ENCODE data around the gene MTA3. TPM values are rescaled to one million over a fixed set of nuclear protein-coding genes. Genes with fewer than 3 reads are reported as not detected.

Gene MTA3
- total RNA-seq, 1 donor from 2014 or later, result 34.3 TPM

GRCh38 chr2:42537493-42537892, 30.9 kb upstream of the MTA3 start:
- H3K27ac ChIP-seq, result no peak overlapping the region
- DNase-seq, result no peak
- no peaks in the 10 kb centered on the region for H3K9me3 ChIP-seq
- TF ChIP-seq CTCF (IDR thresholded peaks at IDR 0.05), result no peak
- intact Hi-C loops (cut with DNase I), result no loop called here
- no peak for ATAC-seq
- H3K4me1 ChIP-seq, result no peaks in the 10 kb centered on the region
- H3K27me3 ChIP-seq, result no peaks in the 10 kb centered on the region
- H3K36me3 ChIP-seq, result no peaks in the 10 kb centered on the region
- no peak overlapping the region for H3K4me3 ChIP-seq

DNA sequence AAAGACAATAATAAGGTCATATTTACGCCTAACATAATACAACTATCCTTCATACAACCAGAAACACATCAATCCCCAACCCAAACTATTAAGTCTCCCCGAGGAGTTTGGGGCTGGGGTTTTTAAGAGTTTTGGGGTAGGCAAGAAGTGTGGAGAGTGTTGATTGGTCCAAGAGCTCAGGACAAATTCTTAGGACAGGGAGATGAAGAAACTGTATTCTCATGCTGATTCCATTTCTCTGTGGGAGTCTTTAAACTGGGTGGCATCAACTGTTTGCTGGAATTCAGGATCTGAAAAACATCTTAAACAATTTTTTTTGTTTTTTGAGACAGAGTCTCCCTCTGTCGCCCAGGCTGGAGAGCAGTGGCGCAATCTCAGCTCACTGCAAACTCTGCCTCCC, 25.6 kb upstream of the MTA3 start:
- TF ChIP-seq CTCF (IDR thresholded peaks at IDR 0.05), result no peak
- H3K4me3 ChIP-seq, result no peak overlapping the region
- H3K4me1 ChIP-seq, result no peaks in the 10 kb centered on the region
- H3K9me3 ChIP-seq, result no peaks in the 10 kb centered on the region
- ATAC-seq, result no peak
- H3K27me3 ChIP-seq, result no peaks in the 10 kb centered on the region
- no peak overlapping the region for H3K27ac ChIP-seq
- intact Hi-C loops (cut with DNase I), result no loop called here
- no peaks in the 10 kb centered on the region for H3K36me3 ChIP-seq
- DNase-seq, result no peak

DNA sequence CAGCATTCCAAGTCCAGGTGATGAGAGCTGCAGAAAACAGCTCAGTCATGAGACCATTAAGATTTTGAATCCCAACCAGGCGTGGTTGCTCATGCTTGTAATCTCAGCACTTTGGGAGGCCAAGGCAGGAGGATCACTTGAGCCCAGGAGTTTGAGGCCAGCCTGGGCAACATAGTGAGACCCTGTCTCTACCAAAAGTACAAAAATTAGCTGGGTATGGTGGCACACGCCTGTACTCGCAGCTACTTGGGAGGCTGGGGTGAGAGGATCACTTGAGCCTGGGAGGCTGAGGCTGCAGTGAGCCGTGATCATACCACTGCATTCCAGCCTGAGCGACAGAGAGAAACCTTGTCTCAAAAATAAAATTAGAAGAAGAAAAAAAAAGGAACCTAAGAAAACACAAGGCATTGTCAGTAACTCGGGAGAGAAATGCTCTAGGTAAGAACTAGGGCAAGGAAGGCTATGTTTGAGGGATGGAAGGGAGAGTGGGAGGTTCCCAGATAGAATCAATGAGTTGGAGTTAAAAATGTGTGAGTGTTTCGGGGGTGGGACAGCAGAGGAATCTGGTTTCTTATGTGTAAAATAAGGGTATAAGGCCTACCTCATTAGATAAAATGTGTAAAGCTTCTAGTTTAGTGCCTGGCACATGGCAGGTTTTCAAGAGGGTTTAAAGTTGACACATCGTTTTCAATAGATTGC, 23.3 kb upstream of the MTA3 start:
- Histone ChIP-seq H3K4me3 (no peak overlapping the region), H3K9me3 (no peaks in the 10 kb centered on the region), H3K4me1 (no peaks in the 10 kb centered on the region), H3K36me3 (no peaks in the 10 kb centered on the region), H3K27ac (no peak overlapping the region), H3K27me3 (no peaks in the 10 kb centered on the region)
- no peak for DNase-seq
- no peak for TF ChIP-seq CTCF (IDR thresholded peaks at IDR 0.05)
- no peak for ATAC-seq
- intact Hi-C loops (cut with DNase I), result no loop called here

GRCh38 chr2:42545841-42546390, 22.5 kb upstream of the MTA3 start:
- H3K27ac ChIP-seq, result no peak overlapping the region
- no peaks in the 10 kb centered on the region for H3K36me3 ChIP-seq
- H3K4me1 ChIP-seq, result no peaks in the 10 kb centered on the region
- ATAC-seq (no peak), DNase-seq (no peak)
- TF ChIP-seq CTCF (IDR thresholded peaks at IDR 0.05), result no peak
- H3K4me3 ChIP-seq, result no peak overlapping the region
- intact Hi-C loops (cut with DNase I), result no loop called here
- H3K9me3 ChIP-seq, result no peaks in the 10 kb centered on the region
- no peaks in the 10 kb centered on the region for H3K27me3 ChIP-seq

GRCh38 chr2:42547014-42547413, 21.4 kb upstream of the MTA3 start:
- no peak overlapping the region for H3K27ac ChIP-seq
- no peak for DNase-seq
- H3K36me3 ChIP-seq, result no peaks in the 10 kb centered on the region
- no peak overlapping the region for H3K4me3 ChIP-seq
- no peaks in the 10 kb centered on the region for H3K27me3 ChIP-seq
- no peaks in the 10 kb centered on the region for H3K9me3 ChIP-seq
- H3K4me1 ChIP-seq, result no peaks in the 10 kb centered on the region
- no peak for TF ChIP-seq CTCF (IDR thresholded peaks at IDR 0.05)
- intact Hi-C loops (cut with DNase I), result no loop called here
- ATAC-seq, result peak; percentile 62

Measured in upper lobe of right lung (tissue), 1 donor.